HepG2 (cell line): ENCODE results near the gene LHX3.

Source experiments
- ATF1 ChIP-seq: IDR thresholded peaks from 2 replicates; pipeline ENCODE4 v1.6.1; 2016; ENCODE audit warnings: mild to moderate bottlenecking, control low read depth
- ATF7 ChIP-seq, 2 experiments: fragments of 450-650 bp in 1 of 2; sonication (generic) in 1 of 2; formaldehyde crosslinking in 1 of 2; IDR thresholded peaks; 2 replicates each; pipeline versions ENCODE4 v1.4.0 to v1.6.1; 2016 to 2020; ENCODE audit warnings: antibody characterized with exemption in 1 of 2, mild to moderate bottlenecking in 1 of 2, missing genetic modification reagents in 1 of 2
- CTCF ChIP-seq: sonication (generic); formaldehyde crosslinking; IDR thresholded peaks from 2 replicates; pipeline ENCODE4 v1.5.0; 2020; ENCODE audit warnings: mild to moderate bottlenecking, missing genetic modification reagents, moderate library complexity
- MXD4 ChIP-seq: IDR thresholded peaks from 2 replicates; pipeline ENCODE4 v1.6.1; 2016; ENCODE audit warnings: mild to moderate bottlenecking, missing biosample characterization, missing genetic modification reagents
- NR2C2 ChIP-seq: sonication (generic); formaldehyde crosslinking; IDR thresholded peaks from 2 replicates; pipeline ENCODE4 v1.4.0; 2020; ENCODE audit warnings: missing genetic modification reagents, mild to moderate bottlenecking, moderate library complexity, borderline replicate concordance
- TBL1XR1 ChIP-seq: fragments of 150-350 bp; IDR thresholded peaks from 2 replicates; pipeline ENCODE4 v1.6.1; 2014; ENCODE audit warnings: borderline replicate concordance, low read length; ENCODE audit not compliant: partially characterized antibody
- TBP ChIP-seq: sonication (generic); formaldehyde crosslinking; IDR thresholded peaks from 2 replicates; pipeline ENCODE4 v1.5.0; 2020; ENCODE audit warnings: missing genetic modification reagents
- YEATS2 ChIP-seq: sonication (generic); formaldehyde crosslinking; IDR thresholded peaks from 2 replicates; pipeline ENCODE4 v1.4.0; 2020; ENCODE audit warnings: missing genetic modification reagents, borderline replicate concordance
- ZNF275 ChIP-seq: sonication (generic); formaldehyde crosslinking; IDR thresholded peaks from 2 replicates; pipeline ENCODE4 v1.8.0; 2022; ENCODE audit warnings: missing genetic modification reagents, mild to moderate bottlenecking, inconsistent platforms, borderline replicate concordance
- ZNF331 ChIP-seq: sonication (generic); formaldehyde crosslinking; IDR thresholded peaks from 2 replicates; pipeline ENCODE4 v1.4.0; 2020; ENCODE audit warnings: missing genetic modification reagents
- ZNF354B ChIP-seq: sonication (generic); formaldehyde crosslinking; IDR thresholded peaks from 2 replicates; pipeline ENCODE4 v1.8.0; 2022; ENCODE audit warnings: mild to moderate bottlenecking, missing genetic modification reagents
- ZNF441 ChIP-seq: sonication (generic); formaldehyde crosslinking; IDR thresholded peaks from 2 replicates; pipeline ENCODE4 v1.7.0; 2021; ENCODE audit warnings: missing genetic modification reagents, borderline replicate concordance
- ZNF547 ChIP-seq: sonication (generic); formaldehyde crosslinking; IDR thresholded peaks from 2 replicates; pipeline ENCODE4 v1.5.1; 2020; ENCODE audit warnings: mild to moderate bottlenecking, missing genetic modification reagents
- TF ChIP-seq, protein P1 (sequence below): sonication (generic); formaldehyde crosslinking; IDR thresholded peaks from 2 replicates; pipeline ENCODE4 v1.5.0; 2020; ENCODE audit warnings: missing genetic modification reagents

DNA sequence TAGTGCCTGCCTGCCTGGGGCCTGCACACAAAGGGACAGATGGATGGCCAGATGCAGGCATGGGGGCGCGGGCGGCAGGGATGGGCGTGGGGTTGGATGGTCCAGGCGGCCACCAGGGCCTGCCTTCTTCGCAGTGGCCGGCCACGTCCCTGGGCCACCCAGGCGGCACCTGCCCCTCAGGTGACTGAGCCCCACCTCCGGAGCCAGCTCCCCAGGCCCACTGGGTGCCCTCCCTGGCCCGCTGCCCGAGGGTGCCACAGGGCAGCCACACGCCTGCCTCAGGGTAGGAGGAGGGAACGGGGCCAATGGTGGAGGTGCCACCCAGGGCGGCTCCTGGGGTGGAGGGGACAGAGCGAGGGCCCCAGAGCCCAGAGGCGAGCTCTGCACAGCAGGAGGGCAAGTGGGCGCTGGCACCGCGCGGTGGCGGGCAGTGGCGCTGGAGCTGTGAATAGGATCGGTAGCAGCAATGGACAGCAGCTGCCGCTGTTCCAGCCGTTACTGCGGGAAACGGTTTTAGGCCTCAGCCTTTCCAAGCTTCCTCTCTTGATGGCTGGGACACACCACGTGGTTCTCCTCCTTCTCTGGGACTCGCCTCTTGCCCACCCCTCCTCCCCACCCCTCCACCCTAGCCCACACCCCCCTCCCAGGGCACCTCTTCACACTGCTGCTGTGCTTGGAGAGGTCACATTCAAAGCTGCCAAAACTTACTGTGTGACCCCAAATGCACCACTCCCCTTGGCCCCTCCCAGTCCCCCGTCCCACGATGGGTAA is 19.1 kb downstream of the LHX3 start:
- TF ChIP-seq MXD4 (CRISPR knock-in tag): no peak
- no peak for TF ChIP-seq YEATS2
- no peak for TF ChIP-seq ZNF441 (CRISPR knock-in tag)
- TF ChIP-seq TBL1XR1: no peak
- TF ChIP-seq NR2C2 (CRISPR knock-in tag): no peak
- TF ChIP-seq, protein P1, sequence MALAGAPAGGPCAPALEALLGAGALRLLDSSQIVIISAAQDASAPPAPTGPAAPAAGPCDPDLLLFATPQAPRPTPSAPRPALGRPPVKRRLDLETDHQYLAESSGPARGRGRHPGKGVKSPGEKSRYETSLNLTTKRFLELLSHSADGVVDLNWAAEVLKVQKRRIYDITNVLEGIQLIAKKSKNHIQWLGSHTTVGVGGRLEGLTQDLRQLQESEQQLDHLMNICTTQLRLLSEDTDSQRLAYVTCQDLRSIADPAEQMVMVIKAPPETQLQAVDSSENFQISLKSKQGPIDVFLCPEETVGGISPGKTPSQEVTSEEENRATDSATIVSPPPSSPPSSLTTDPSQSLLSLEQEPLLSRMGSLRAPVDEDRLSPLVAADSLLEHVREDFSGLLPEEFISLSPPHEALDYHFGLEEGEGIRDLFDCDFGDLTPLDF (CRISPR knock-in tag): no peak
- no peak for TF ChIP-seq CTCF (CRISPR knock-in tag)
- TF ChIP-seq TBP (CRISPR knock-in tag): no peak
- TF ChIP-seq ZNF331 (CRISPR knock-in tag): no peak
- TF ChIP-seq ATF7 (IDR thresholded peaks at IDR 0.05): no peak
- no peak for TF ChIP-seq ATF7 (CRISPR knock-in tag; IDR thresholded peaks at IDR 0.05)
- TF ChIP-seq ZNF547 (CRISPR knock-in tag): no peak
- no peak for TF ChIP-seq ZNF354B (CRISPR knock-in tag)
- no peak for TF ChIP-seq ATF1 (CRISPR knock-in tag)
- no peak for TF ChIP-seq ZNF275 (CRISPR knock-in tag)
